Hematopoietic multipotent progenitor cell treated with erythropoietin and hydrocortisone succinate and interleukin-3 and kit ligand, for 6 days (in vitro differentiated cells): ENCODE measurements around the gene FOXN3.
"Not testable (repeated sequence)": the region's sequence is repeated elsewhere in the genome, so short reads cannot be mapped to it uniquely, and the experiment has no call there.

Source experiments
- DNase-seq: peaks from one replicate; pipeline ENCODE4 v3.0.0-alpha.2; 2015

FOXN3 gene

GRCh38 chr14:89267163-89267562, 149.9 kb downstream of the FOXN3 start:
- no peak for DNase-seq

GRCh38 chr14:89266754-89267153, 150.3 kb downstream of the FOXN3 start:
- DNase-seq = no peak

GRCh38 chr14:89265234-89265633, 151.8 kb downstream of the FOXN3 start:
- no peak for DNase-seq

- DNase-seq = no peak
These were observed 152.7 kb downstream of the FOXN3 start for GRCh38 chr14:89264196-89264800.

GRCh38 chr14:89262041-89262440, 155.0 kb downstream of the FOXN3 start:
- no peak for DNase-seq

- DNase-seq = no peak
These were observed 156.1 kb downstream of the FOXN3 start for GRCh38 chr14:89260898-89261297.

GRCh38 chr14:89259951-89260609, 157.0 kb downstream of the FOXN3 start:
- DNase-seq = no peak

GRCh38 chr14:89258728-89259273, 158.2 kb downstream of the FOXN3 start:
- no peak for DNase-seq

- no peak for DNase-seq
These were observed 160.1 kb downstream of the FOXN3 start for GRCh38 chr14:89256951-89257350.

GRCh38 chr14:89256283-89256682, 160.8 kb downstream of the FOXN3 start:
- no peak for DNase-seq

GRCh38 chr14:89255852-89256251, 161.2 kb downstream of the FOXN3 start:
- no peak for DNase-seq

- no peak for DNase-seq
These were observed 162.0 kb downstream of the FOXN3 start for GRCh38 chr14:89255012-89255411.

- no peak for DNase-seq
These were observed 162.7 kb downstream of the FOXN3 start for GRCh38 chr14:89254166-89254909.

- DNase-seq = no peak
These were observed 164.0 kb downstream of the FOXN3 start for GRCh38 chr14:89252887-89253532.

GRCh38 chr14:89251061-89251460, 166.0 kb downstream of the FOXN3 start:
- DNase-seq = no peak

- DNase-seq = not testable (repeated sequence)
These were observed 166.4 kb downstream of the FOXN3 start for GRCh38 chr14:89250655-89250975.

GRCh38 chr14:89249972-89250654, 166.9 kb downstream of the FOXN3 start:
- DNase-seq = no peak

- DNase-seq = no peak
These were observed 167.9 kb downstream of the FOXN3 start for GRCh38 chr14:89249065-89249695.

- DNase-seq = no peak
These were observed 168.5 kb downstream of the FOXN3 start for GRCh38 chr14:89248411-89249064.

- no peak for DNase-seq
These were observed 169.4 kb downstream of the FOXN3 start for GRCh38 chr14:89247457-89248122.

- DNase-seq = no peak
These were observed 170.7 kb downstream of the FOXN3 start for GRCh38 chr14:89246290-89246689.
